Neural progenitor cell (in vitro differentiated cells): ENCODE measurements around the gene GMDS. TPM values are rescaled to one million over a fixed set of nuclear protein-coding genes. Genes with fewer than 3 reads are reported as not detected.

Source experiments
- DNase-seq: peaks from one replicate; pipeline ENCODE4 v3.0.0-alpha.2; 2016; ENCODE audit warnings: low spot score
- H2AFZ ChIP-seq: fragments of 200-600 bp; sonication (generic); replicated peaks from 2 replicates; pipeline ENCODE4 v1.6.1; 2016; ENCODE audit warnings: antibody characterized with exemption
- H3F3A ChIP-seq: fragments of 200-600 bp; sonication (generic); 2 replicates; pipeline ENCODE4 v1.6.1; 2016; ENCODE audit warnings: antibody characterized with exemption, low read depth
- H3K27ac ChIP-seq: fragments of 200-600 bp; sonication (generic); 2 replicates; pipeline ENCODE4 v1.5.1; 2016; ENCODE audit warnings: mild to moderate bottlenecking
- H3K27me3 ChIP-seq: fragments of 200-600 bp; sonication (generic); 2 replicates; pipeline ENCODE4 v1.6.1; 2016; ENCODE audit warnings: mild to moderate bottlenecking, moderate library complexity
- H3K36me3 ChIP-seq: fragments of 200-600 bp; sonication (generic); 2 replicates; pipeline ENCODE4 v1.5.1; 2016
- H3K4me1 ChIP-seq: fragments of 200-600 bp; sonication (generic); 2 replicates; pipeline ENCODE4 v1.6.1; 2016; ENCODE audit warnings: mixed run types
- H3K4me2 ChIP-seq: fragments of 200-600 bp; sonication (generic); 2 replicates; pipeline ENCODE4 v1.6.1; 2016
- H3K4me3 ChIP-seq: fragments of 200-600 bp; sonication (generic); 2 replicates; pipeline ENCODE4 v1.5.1; 2016
- H3K79me2 ChIP-seq: fragments of 200-600 bp; sonication (generic); 2 replicates; pipeline ENCODE4 v1.6.1; 2016; ENCODE audit warnings: low read depth
- H3K9ac ChIP-seq: fragments of 200-600 bp; sonication (generic); 2 replicates; pipeline ENCODE4 v1.6.1; 2016
- H3K9me3 ChIP-seq: fragments of 200-600 bp; sonication (generic); 2 replicates; pipeline ENCODE4 v1.5.1; 2016; ENCODE audit warnings: low read depth
- H4K20me1 ChIP-seq: fragments of 200-600 bp; sonication (generic); 2 replicates; pipeline ENCODE4 v1.6.1; 2016; ENCODE audit warnings: low read depth
- H3K27ac Mint-ChIP-seq: 3 replicates; pipeline ENCODE4 v1.8.0; 2021; ENCODE audit warnings: mixed read lengths
- H3K27me3 Mint-ChIP-seq: 2 replicates; pipeline ENCODE4 v1.8.0; 2022; ENCODE audit warnings: low read depth, mild to moderate bottlenecking, inconsistent platforms, moderate library complexity, mixed read lengths; ENCODE audit not compliant: insufficient read depth
- H3K36me3 Mint-ChIP-seq: 3 replicates; pipeline ENCODE4 v1.8.0; 2021; ENCODE audit warnings: mixed read lengths
- H3K4me1 Mint-ChIP-seq: 3 replicates; pipeline ENCODE4 v1.8.0; 2021; ENCODE audit warnings: mixed read lengths
- H3K4me3 Mint-ChIP-seq: 3 replicates; pipeline ENCODE4 v1.8.0; 2021; ENCODE audit warnings: mild to moderate bottlenecking, moderate library complexity, mixed read lengths
- H3K9me3 Mint-ChIP-seq: 3 replicates; pipeline ENCODE4 v1.8.0; 2020; ENCODE audit warnings: mixed read lengths
- CTCF ChIP-seq: fragments of 200-600 bp; sonication (generic); IDR thresholded peaks from 2 replicates; pipeline ENCODE4 v1.5.1; 2017; ENCODE audit warnings: antibody characterized with exemption, mild to moderate bottlenecking
- EZH2 ChIP-seq: fragments of 200-600 bp; sonication (generic); IDR thresholded peaks from 2 replicates; pipeline ENCODE4 v1.6.1; 2017; ENCODE audit warnings: antibody characterized with exemption, mild to moderate bottlenecking, moderate library complexity
- EZH2phosphoT487 ChIP-seq: fragments of 200-600 bp; sonication (generic); IDR thresholded peaks from 2 replicates; pipeline ENCODE4 v1.6.1; 2017; ENCODE audit warnings: antibody characterized with exemption
- total RNA-seq: library from RNA; depleted of rRNA; stranded (reverse); fragments of >200 nt; gene quantifications from 2 replicates; pipeline ENCODE4 v1.2.3, GENCODE V29; 2015; ENCODE audit warnings: low replicate concordance

The GMDS gene
- total RNA-seq, 1 donor from 2014 or later: 22.6 TPM

- H3K4me3 Mint-ChIP-seq: no peak overlapping the region
- Histone ChIP-seq H4K20me1 (peaks cover 72% of the 10 kb centered on the region), H3K4me1 (peaks cover 32% of the 10 kb centered on the region), H3K79me2 (no peaks in the 10 kb centered on the region), H3F3A (peaks cover 17% of the 10 kb centered on the region), H3K27ac (no peak overlapping the region), H3K36me3 (no peaks in the 10 kb centered on the region), H2AFZ (no peak overlapping the region), H3K4me2 (peak overlapping the region; percentile 75), H3K9me3 (no peaks in the 10 kb centered on the region), H3K27me3 (peaks cover 98% of the 10 kb centered on the region), H3K4me3 (no peak overlapping the region), H3K9ac (no peak overlapping the region)
- peaks cover 20% of the 10 kb centered on the region for H3K4me1 Mint-ChIP-seq
- no peaks in the 10 kb centered on the region for H3K9me3 Mint-ChIP-seq
- DNase-seq: no peak
- no peaks in the 10 kb centered on the region for H3K36me3 Mint-ChIP-seq
- no peak for TF ChIP-seq EZH2phosphoT487
- peak; percentile 10 for TF ChIP-seq EZH2
- no peak for TF ChIP-seq CTCF
- H3K27ac Mint-ChIP-seq: no peak overlapping the region
- H3K27me3 Mint-ChIP-seq: peaks cover 64% of the 10 kb centered on the region
Measured at GRCh38 chr6:1625794-1626435, 619.5 kb downstream of the GMDS start.

- Mint-ChIP-seq H3K36me3 (no peaks in the 10 kb centered on the region), H3K27me3 (peaks cover 66% of the 10 kb centered on the region), H3K9me3 (no peaks in the 10 kb centered on the region), H3K27ac (no peak overlapping the region), H3K4me1 (peaks cover 20% of the 10 kb centered on the region), H3K4me3 (peak overlapping the region; percentile 84)
- Histone ChIP-seq H3K27me3 (peaks cover 100% of the 10 kb centered on the region), H3K4me2 (peak overlapping the region; percentile 75), H4K20me1 (peaks cover 80% of the 10 kb centered on the region), H3K36me3 (no peaks in the 10 kb centered on the region), H2AFZ (no peak overlapping the region), H3F3A (peaks cover 22% of the 10 kb centered on the region), H3K4me3 (peak overlapping the region; percentile 36), H3K79me2 (no peaks in the 10 kb centered on the region), H3K27ac (no peak overlapping the region), H3K9ac (no peak overlapping the region), H3K4me1 (peaks cover 32% of the 10 kb centered on the region), H3K9me3 (no peaks in the 10 kb centered on the region)
- peak; percentile 74 for DNase-seq
- TF ChIP-seq CTCF (no peak), EZH2 (peak; percentile 87), EZH2phosphoT487 (peak; percentile 73)
Measured at GRCh38 chr6:1624851-1625781, 620.3 kb downstream of the GMDS start.

- Mint-ChIP-seq H3K4me3 (peak overlapping the region; percentile 67), H3K4me1 (peaks cover 20% of the 10 kb centered on the region), H3K27me3 (peaks cover 71% of the 10 kb centered on the region), H3K27ac (no peak overlapping the region), H3K9me3 (no peaks in the 10 kb centered on the region), H3K36me3 (no peaks in the 10 kb centered on the region)
- peaks cover 27% of the 10 kb centered on the region for H3F3A ChIP-seq
- H3K27me3 ChIP-seq: peaks cover 100% of the 10 kb centered on the region
- H3K4me1 ChIP-seq: peaks cover 32% of the 10 kb centered on the region
- no peaks in the 10 kb centered on the region for H3K36me3 ChIP-seq
- no peak overlapping the region for H3K9ac ChIP-seq
- peaks cover 86% of the 10 kb centered on the region for H4K20me1 ChIP-seq
- DNase-seq: peak; percentile 71
- H3K4me3 ChIP-seq: peak overlapping the region; percentile 36
- H2AFZ ChIP-seq: no peak overlapping the region
- H3K27ac ChIP-seq: no peak overlapping the region
- H3K4me2 ChIP-seq: peak overlapping the region; percentile 75
- no peaks in the 10 kb centered on the region for H3K9me3 ChIP-seq
- no peaks in the 10 kb centered on the region for H3K79me2 ChIP-seq
- peak; percentile 30 for TF ChIP-seq EZH2
- TF ChIP-seq CTCF: no peak
- peak; percentile 72 for TF ChIP-seq EZH2phosphoT487
Measured at GRCh38 chr6:1624058-1624850, 621.2 kb downstream of the GMDS start.
